HG02870 (cell line): ENCODE data around the gene TAGLN3.
A peak's percentile ranks its signal among the peaks of the same experiment; 100 is the strongest.

Experiments used
- ATAC-seq: cut with Tn5 transposase; IDR thresholded peaks from one replicate; pipeline ENCODE4 v1.9.1; 2021; ENCODE audit warnings: mild to moderate bottlenecking, moderate library complexity; ENCODE audit not compliant: unreplicated experiment

Gene TAGLN3

DNA sequence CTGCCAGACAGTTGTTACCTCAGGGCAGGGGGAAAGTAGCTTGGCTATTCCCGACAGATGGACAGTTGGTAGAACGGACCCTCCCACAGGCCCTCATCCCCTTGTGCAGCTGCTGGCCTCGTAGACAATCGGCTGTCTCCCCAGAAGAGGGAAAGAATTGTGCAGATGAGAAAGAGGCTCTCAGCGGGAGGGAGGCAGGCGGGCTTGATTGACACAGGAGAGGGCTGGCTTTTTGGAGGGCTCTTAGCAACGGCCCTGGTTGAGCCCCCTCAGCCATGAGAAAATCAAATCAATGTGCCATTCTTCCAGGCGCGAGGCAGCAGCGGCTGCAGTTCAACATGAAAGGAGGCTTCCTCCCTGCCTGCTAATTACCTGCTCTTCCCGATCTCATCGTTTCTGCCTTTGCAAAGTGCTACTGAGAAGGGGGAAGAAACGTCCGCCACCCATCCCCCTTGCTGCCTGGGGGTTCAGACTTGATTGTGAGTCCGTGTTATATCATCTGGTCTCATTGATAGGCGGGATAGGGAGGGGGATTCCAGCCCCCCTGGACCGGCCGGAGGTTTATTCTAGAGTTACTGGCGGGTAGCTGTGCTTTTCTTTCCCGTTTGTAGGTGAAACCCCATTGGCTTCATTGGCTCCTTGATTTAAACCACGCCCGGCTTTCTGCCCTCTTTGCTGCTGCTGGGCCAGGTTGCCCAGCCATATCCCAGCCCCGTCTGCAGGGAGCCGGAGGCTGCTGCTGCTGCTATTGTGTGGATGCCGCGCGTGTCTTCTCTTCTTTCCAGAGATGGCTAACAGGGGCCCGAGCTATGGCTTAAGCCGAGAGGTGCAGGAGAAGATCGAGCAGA is at the start of gene TAGLN3:
TAGLN3 (plus strand) TSS at position 287 of the 848 bp plus-strand sequence; CDS start at position 788, 501 bp downstream.
- no peak for ATAC-seq

DNA sequence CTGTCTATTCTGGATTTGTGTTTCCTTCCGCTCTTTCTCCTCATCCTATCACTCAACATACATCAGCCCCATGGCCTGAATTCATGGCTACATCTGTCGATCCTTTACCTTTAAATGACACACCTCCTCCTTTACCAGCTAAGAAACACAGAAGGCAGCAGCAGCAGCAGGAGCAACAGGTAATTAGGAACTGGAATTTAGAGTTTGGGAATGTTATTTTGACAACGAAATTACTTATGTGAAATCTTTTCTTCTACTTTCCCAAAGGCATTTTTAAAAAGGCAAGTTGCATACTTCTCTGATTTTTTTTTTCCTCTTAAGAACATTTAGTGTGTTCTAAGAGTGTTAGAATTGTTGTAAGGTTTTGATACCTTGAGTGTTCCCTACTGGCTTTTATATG is 49.0 kb upstream of the TAGLN3 start:
- no peak for ATAC-seq

DNA sequence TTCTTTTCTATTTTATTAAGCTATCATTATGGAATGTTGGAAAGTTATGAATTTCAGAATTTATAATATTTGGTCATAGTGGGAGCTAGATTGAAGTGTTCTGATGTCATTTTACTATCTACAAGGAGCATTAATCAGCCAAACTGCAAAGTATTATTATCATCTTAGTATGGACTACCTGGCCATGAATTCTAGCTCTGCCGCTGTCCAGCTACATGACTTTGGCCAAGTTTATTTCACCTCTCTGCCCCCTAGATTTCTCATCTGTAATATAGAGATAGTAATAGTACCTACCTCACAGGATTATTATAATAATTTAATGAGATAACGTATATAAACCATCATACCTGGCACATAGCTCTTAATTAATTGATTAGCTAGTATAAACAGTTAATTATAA is 47.7 kb upstream of the TAGLN3 start:
- no peak for ATAC-seq

DNA sequence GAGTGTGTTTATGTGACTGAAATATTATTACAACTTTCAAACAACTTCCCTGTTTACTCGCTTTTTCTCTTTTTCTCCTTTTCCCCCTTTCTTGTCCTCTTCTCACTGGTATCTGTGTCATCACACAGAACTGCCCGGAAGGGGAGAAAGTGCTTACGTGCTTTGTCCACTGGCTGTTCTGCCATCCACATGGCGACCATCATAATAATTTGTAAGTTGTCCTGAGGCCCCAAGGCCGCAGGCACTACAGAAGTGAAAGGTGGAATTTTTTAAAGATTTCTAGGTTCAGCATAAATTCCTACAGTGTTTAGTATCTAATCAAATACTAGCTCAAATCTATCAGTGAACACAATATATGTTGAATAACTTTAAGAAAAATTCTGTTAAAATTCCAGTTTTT is 46.6 kb upstream of the TAGLN3 start:
- ATAC-seq = no peak

DNA sequence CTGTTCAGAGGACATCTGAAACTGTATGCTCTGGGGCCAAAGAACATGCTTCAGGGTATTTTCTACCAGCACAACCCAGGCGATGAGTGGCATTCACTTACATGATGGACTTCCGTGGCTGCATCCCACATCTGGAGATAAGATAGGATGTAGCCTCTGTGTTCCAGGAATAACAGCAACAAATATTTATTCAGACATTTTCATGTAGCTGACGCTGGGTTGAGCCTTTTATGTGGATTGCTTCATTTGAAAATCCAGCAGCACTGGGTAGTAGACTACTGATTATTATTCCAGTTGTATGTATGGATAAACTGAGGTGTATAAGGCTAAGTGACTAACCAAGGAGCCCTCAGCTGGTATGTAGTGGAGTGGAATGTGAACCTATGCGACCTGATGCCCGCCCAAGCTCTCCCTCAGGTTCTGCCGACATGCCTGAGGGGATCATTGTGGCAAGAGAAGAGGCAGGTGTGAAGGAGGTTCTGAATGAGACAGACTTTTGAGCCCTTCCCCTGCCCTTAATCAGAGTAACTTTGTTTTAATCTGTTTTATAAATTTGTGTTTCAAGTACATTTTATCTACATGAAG is 45.8 kb upstream of the TAGLN3 start:
- ATAC-seq = no peak

DNA sequence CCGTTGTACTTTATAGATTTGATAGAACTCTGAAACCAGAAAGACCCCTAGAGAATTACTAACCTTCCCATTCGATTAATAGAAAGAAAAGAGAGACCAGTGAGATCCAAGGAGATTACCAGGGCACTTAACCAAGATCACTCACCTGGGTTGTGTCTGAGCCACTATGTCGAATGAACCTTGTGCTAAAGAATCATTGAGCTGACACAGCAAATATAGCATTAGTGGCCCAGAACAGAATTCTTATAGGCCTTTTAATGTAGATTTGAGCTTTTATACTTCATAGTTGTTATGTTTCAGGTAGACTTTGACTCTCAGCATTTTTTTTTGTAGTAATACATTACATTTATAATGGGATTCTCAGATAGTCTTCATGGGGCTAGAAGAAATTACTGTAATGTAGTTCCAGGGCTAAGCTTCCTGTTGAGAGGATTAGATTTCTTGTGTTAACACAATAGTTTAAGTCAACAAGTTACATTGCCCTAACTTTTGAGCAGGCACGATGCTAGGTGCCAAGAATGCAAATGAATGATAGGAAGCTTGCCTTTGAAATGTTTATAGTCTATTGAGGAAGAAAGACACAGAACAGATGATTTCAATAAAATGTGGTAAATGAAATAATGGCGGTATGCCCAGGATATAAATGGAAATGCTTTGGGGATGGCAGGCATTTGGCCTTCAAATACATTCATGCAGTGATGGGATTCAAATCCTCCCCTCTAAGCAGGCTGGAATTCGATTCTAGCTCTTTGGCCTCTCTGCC is 44.3 kb upstream of the TAGLN3 start:
- no peak for ATAC-seq

DNA sequence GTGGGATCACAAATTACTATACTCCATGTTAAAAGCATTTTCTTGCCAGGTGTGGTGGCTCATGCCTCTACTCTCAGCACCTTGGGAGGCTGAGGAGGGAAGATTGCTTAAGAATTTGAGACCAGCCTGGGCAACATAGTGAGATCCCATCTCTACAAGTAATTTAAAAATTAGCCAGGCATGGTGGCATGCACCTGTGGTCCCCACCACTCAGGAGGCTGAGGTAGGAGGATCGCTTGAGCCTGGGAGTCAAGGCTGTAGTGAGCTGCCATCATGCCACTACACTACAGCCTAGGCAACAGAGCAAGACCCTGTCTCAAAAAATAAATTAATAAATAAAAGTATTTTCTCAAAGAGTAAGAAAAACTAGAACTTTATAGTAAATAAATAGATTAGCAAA is 42.8 kb upstream of the TAGLN3 start:
- ATAC-seq = no peak

DNA sequence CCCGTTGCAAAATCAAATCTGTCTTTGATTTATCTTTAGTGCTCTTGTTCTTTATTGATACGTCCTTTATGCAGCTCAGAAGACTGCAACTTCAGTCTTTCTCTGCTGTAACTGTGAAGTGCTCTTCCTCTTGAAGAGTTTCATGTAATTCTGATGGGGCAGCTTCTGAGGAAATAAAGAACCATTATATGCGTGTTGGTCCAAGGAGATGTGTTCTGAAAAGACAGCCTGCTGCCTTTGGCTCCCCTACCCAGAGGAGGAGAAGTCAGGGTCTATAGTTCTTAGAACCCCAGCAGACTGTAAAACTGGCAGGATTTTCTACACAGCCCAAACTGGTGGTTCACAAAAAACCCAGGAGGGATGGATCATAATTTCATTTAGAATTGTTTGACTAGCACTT is 42.3 kb upstream of the TAGLN3 start:
- ATAC-seq = no peak

DNA sequence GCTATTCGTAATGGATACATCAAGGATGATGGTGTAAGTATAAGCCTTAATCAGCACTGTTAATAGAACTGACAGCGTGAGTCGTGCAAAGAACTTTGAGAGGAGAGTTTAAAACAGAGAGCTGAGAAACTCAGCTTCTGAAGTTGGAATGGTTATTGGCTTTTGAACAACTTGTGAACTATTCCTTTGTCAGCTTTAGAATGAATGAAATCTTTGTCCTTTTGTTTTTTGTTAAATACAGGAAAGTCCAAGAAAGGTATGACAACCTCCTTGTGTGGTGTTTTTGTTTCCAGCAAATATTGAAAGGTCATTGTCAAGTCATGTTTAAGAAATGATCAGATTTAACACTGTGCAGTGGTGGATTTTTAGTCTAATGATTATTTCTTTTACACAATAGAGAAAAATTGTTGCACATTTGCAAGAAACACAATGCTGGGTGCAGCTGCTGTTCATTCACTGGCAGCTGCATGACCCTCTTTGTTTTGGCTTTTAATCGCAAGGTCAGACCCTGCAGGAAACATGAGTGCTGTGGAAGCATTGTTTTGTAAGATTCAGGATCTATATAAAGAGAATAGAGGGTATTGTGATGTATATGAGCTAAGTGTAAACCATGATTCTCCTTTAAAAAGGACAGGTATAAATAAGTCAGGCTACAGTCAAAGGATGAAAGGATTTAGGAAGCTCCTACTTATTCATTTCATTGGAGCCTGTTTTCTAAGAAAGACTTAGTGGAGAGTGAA is 41.6 kb upstream of the TAGLN3 start:
- no peak for ATAC-seq

DNA sequence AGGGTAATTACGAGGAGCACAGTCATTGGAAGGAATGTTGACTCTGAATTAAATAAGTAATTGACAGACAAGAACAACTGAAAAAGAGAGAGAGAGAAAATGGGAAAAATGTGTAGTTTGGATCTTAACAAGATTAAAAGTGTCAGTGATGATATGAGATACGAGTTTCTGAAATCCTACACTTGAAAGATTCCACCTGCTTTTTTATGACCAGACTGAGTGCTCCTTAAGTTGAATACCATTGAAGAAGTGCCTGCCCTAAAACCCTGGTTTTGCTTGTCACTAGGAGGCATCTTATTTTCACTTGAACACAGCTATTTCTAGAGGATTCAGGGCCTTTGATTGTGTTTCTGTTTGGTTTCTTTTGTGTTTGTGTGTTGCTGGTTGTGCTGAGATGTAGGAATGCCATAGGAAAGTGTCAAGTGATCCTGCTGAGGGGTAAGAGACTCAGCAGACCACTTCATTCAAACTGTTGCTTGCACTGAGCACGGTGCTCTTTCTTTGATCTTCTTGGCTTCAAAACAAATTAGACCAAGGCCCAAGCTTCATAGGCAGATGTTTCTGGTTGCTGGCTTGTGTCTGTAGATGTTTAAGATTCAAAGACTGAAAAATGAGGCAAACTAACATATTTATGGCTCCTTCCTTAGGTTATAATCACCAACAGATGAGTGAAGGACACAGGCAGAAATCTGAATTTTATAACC is 37.1 kb upstream of the TAGLN3 start:
- ATAC-seq = no peak

DNA sequence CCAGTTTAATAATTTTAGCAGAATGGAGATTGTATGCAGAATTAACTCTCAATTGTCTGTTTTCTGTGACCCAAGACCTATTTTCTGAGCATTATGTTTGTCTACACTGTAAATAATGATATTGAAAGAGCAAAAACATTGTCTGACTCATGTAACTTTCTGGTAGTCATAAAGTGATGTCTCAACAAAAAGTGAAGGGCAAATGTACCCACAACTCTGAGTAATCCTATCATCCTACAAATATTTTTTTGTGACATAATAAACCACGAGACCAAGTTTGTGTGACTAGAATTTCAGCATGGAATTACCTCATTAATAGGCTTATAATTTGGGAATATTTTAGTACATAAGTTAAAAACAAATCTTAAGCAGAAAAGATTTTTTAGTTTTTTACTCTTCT is 35.3 kb upstream of the TAGLN3 start:
- ATAC-seq = no peak

DNA sequence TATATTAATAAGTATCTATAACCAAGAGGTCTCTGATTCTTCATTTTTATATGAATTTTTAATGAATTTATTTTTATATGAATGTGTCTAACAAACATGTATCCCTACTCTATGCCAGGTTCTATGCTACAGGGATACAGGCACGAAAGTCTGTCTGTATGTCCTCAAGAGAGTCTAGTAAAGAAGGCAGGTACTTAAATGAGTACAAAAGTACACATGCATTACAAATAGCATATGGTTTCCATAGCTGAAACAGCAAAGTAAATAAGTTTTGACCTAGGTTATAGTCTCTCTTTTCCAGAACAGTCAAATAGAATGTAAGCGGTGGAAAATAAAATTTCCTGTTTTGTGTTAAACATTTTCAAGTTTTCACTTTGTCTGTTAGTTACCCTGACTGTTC is 33.2 kb upstream of the TAGLN3 start:
- ATAC-seq = no peak

DNA sequence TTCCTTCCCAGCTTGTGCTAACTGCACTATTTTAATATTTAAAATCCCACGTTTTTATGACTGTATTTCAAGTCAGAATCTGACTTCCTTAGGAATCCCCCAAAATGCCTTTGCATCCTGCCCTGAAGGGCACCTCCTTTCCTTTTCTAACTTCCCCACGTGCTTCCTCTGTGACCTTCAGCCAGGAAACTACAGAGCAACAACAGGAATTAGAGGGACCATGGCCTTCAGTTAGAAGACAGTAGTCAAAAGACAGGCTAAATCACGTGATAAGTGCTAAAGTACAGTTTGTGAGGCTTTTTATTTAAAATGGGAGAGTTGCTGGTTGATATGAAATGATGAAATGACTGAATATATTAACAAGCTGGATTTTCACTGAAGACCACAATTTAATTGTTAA is 31.7 kb upstream of the TAGLN3 start:
- ATAC-seq = no peak

DNA sequence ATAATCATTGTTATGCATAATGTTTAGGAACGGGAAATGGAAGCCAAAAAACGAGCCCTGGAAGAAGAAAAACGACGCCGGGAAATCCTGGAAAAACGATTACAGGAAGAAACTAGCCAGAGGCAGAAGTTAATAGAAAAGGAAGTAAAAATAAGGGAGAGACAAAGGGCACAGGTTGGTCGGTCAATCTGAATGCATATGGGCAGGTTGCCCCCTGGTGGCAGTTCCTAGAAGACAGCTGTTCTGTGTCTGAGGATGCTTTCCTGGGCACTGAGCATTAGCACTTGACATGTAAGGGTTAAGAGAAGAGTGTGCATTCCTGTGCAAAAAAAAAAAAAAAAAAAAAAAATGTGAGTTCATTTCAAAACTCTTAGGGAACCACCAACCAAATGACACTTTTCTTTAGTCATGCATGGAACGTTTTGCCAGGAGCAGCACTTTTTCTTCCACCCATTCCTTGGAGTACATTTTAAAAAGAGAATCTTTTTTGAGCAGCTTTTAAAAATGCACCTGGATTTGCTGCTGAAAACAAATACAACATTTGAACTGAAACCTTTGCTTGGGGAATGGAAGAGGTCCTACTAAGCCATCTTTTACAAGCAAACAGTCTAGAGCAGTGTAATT is 31.0 kb upstream of the TAGLN3 start:
- peak; percentile 94 for ATAC-seq

DNA sequence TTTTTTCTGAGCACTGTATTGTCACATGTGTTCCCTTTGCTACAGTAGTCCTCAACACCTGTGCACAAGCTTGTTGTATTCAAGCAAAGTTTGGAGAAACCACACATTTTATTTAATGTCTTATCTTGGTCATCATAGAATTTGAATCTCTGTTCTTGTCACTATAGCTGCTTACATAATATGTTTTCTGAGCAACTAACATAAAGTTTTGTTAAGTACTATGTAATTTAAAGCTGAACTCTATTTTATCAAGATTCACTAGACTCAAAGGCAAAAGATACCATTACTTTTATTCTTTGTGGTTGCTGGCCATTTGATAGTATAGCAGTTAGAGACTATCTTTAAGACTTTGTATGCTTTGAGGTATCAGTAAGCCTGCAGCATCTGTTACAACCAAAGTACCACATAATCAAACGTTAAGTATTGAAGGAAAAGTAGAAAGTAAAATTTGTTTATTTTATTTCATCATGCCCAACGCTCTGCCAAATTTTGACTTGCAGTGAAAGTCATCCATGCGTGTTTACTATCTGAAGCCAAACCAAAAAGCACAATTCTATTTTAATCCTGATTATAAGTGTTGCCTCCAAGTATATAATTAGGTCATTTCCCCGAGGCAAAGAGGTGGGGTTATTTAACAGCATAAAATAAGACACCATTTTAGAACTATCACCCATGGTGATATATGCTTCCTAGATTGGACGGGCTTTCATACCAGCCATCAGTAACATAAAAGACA is 30.2 kb upstream of the TAGLN3 start:
- ATAC-seq = no peak

DNA sequence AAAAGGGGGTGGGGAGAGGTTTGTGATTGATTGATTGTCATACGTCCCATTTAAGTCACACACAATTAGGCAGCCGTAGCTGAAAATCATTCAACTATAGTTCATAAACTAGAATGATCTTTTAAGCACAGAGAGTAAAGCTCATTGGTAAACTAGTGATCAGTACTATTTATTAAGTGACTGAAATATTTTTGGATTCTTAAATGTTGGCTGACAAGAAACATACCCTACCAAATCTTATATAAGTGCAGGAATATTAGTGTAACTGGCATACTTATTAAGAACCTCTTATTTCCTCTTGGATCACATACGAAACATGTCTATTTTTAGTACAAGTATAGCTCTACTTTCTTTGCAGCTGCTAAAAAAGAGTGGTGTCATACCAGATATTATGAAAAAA is 28.3 kb upstream of the TAGLN3 start:
- ATAC-seq = no peak

DNA sequence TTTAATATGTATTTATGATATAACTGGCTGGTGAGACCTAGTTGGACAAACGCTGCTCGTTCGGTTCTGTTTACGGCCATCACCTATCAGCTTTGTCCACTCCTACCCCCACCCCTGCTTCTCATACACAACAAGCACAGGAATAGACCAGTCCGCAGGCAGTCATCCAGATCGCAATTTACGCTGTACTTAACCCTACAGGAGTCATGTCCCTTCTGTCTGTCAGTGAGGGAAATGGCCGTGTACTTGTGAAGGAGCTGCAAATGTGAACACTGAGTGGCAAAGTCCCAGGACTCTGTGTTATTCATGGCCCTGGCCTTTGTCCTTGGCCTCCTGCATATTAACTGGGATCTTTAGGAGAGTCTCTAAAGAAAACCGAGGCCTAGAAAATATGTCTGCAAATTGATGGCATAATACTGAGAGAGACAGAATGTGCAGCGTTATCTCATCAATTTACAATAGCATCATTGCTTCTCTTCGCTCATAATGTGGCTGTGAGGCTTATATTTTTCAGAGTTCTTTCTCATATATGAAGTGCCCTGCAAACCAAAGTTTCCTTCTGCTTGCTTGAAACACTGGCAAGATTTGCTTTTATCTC is 27.1 kb upstream of the TAGLN3 start:
- ATAC-seq = no peak

DNA sequence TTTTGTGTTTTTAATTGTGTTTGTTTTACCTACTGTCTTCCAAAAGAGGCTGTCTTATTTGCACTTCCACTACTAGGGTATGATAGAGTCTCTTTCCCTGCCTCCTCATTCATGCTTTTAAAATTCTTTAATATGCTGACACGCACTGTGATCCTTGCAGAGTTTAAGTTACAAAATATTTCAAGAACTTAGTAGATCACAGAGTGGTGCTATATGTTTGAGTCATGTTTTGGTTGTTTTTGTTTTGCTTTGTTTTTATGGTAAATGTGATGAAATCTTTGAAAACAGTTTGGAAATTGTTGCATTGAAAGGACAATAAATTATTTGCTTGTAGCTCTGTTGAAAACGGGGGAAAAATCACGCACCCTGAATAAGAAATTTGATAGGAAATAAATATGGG is 25.8 kb upstream of the TAGLN3 start:
- no peak for ATAC-seq

DNA sequence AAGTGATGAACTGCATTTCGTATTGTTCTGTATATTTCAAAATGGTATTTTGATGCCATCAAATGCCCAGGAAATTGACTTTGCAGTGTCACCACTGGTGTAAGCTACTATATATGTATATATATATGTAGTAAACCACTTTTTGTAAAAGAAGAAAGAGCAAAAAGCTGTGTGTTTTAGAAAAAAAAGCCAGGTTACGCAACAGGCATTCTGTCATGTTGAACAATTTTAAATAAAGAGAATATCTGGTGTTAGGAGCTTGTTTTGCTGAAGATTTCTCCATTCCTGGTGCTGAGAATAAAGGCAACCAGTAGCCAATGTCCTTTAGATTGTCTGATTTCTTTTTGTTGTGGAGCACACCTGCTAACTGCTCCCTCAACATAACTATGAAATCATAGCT is 23.6 kb upstream of the TAGLN3 start:
- no peak for ATAC-seq
